Fibroblast of skin of scalp (primary cell): ENCODE results near the gene DTX3L.
A peak's percentile ranks its signal among the peaks of the same experiment; 100 is the strongest.

Source experiments
- DNase-seq: peaks from one replicate; pipeline ENCODE4 v3.0.0-alpha.2; 2013

Gene DTX3L

DNA sequence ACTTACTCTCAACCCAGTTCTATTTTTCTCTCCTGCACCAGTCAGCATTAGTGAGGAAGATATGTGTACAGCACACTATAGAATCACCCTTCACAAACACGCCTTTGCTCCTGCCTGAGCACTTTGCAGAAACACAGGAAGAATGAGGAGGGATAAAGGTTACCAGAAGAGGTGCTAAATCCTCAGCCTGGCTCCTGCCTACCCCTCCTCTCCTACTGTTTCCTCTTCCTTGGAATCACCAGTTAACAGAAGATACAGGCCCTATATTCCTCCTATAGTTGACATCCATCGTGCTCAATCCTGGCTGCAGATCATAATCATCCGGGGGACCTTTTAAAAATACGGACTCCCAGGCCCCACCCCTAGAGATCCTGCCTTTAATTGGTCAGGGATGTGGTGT, 42.2 kb downstream of the DTX3L start:
- DNase-seq, result no peak

DNA sequence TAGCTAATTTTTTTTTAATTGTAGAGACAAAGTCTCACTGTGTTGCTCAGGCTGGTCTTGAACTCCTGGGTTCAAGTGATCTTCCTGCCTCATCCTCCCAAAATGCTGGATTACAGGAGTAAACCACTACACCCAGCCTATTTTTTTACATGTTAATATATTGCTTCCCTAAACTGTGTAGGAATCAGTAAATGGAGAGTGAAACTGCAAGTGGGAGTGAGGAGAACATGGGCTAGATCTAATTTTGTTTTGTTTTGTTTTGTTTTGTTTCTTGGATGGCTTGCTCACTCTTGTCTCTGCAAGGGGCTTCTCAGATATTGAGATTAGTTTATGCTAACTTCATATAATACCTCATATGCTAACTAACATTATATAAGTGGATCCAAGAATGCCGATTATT, 44.8 kb downstream of the DTX3L start:
- no peak for DNase-seq

DNA sequence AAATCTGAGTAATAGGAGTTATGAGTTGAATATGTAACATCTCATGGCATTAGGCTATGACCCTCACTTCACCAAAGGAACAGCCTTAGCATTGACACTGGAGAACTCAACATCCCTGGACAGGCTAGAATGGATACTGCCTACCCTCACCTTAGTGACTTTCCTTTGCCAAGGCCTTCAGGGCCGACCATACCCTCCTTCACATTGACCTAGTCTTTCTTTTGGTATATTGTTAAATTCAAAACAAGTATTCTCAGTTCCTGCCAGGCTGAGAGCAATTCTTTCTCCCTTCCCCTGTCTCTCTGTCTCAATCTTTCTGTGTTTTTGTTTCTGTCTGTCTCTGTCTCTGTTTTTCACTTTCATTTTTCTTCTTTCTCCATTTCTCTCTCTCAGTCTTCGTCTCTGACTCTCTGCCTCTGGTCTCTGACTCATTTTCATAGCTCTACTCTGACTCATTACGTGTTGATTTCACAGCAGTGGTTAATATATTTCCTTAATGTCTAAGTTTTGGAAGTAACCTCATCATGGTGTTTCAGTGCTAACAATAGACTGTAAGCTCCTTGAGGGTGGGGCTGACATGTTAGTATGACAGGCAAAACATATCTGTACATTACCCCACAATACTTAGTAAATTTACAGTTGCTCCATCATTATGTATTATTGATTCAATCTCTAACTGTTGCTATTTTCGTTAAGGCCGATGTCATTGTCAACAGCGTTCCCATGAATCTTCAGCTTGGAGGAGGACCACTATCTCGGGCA, 45.8 kb downstream of the DTX3L start:
- peak; percentile 82 for DNase-seq

DNA sequence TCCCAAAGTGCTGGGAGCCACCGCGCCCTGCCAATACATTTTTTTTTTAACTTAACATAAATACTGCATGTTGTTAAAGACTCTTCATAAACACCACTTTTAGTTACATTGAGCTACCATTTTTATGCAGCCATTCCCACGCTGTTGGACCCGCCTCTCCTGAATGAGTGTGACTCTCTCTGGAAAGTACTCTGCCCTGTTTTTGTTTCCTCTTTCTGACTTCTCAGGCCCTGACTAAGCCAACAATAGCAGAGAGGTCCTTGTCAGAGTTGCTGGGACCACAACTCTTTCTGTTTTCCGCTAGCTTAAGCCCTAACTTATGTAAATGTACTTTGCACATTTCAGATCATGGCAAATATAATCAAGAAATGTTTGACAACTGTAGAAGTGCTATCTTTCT, 48.6 kb downstream of the DTX3L start:
- DNase-seq, result no peak

DNA sequence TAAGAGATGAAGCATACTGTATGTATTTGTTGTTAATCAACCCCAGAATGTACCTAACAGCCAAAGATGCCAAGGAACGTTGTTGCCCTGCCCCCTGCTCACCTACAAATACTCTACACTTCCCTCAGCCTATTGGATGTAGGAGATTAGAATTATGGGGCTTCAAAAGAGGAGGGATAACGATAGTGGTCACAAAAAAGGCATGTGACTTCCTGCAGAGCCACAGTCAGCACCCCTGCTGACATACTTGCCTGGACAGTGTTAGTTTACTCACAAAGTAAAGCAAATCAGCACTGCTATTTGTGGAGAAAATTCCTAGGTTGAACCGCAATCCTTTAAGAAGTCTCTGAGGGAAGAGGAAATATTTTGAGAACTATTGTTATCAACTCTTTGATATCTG, 51.2 kb downstream of the DTX3L start:
- peak; percentile 20 for DNase-seq

DNA sequence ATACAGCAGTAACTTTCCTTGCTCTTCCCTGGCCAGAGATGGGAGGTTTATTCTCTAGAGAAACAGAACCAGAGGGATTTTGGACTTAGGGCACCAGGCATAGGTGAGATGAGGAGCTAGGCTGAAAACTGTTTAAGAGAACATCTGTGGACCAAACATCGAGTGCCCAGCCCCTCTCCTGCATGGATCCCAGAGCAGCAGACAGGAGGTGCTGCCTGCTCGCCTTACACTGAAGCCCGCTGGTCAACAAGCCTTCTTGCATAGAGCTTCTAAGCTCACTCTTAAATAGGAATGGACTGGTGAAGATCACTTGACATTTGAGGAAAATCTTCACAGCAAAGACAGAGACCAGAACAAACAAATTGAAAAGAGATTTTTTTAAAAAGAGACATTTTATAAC, 54.5 kb downstream of the DTX3L start:
- no peak for DNase-seq

DNA sequence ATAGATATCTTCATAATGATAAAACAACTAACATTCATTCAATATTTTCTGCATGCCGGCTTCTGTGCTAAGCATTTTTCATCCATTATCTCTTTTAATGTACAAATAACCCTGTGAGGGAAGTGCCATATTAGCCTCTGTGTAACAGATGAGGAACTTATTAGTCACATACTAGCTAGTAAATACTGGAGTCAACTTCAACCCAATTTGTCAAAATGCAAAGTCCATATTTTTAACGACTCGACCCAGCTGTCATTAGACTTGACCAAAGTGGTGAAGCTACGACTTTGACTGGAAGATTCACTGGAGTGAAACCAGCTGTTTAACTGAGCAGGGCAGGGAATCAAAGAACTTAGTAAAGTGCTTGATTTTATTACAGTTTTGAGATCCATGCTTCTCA, 54.9 kb downstream of the DTX3L start:
- DNase-seq, result no peak

DNA sequence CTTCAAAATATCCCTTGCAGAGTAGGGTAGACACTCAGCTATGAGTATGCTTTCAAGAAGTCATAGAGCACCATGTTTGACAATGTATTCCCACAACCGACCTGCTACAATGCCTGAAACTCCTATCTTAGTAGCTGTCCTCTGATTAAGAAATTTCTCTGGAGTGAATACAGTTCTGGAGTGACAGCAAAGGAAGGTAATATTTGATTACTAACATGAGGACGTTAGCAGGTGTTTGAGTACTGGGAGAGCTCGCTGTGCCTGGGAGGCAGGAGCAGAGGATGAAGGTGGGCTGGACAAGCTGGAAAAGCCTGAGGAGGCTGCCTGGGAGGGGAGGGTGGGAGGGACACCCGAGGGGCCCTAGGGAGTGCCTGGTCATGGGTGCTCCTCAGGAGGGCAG, 56.3 kb downstream of the DTX3L start:
- no peak for DNase-seq

DNA sequence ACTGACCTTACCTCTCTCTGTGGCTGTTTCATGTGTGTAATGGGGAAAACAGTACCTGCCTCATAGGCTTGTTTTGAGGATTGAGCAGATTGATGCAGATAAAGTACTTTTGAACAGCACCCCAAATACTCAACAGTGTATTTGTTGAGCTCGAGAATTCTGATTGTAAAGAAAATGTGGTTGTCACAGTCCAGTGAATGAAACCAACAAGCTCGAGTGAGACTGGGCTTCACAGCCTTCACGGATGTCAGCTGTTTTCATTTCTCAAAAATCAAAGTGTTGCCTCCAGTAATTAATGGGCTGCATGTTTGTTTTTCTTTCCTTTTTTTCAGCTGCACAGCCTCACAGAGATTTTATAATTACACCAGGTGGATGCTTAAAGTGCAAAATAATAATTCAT, 57.0 kb downstream of the DTX3L start:
- DNase-seq, result no peak

DNA sequence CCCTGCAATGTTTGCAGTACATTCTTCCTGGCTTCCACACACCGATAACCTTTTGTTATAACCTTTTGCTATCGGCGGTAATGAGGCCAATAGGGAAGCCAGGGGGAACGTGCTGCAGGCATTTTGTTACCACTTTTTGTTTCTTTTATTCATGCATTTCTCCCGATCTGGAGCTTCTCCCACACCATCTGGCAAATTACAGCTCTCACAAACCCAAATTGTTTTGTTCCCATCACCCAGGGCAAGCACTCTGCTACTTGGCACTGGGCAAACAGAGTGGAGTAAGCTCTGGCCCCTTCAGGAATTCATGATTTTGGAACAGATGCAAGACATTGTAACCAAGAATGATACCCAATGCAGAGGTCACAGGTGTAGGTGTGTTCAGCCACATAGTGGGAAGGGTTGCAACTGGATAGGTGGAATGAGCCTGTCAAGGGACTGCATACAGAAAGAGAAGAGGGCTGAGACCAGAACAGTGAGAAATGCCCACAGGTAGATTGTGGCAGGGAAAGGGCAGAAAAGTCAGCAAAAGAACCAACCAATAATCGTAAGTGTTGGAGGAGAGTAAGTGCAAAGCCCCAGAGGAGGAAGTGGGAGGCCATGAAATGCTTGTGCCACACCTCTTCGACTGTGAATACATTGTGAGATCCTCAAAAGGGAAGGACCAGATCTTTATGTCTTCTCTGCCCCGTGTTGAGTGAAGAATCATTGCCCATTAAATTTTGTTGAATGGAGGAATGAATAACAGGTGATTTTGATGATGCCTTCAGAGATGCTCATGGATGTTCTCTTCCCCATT, 59.1 kb downstream of the DTX3L start:
- DNase-seq, result no peak
